DOHH2 (cell line): ENCODE results near the gene AGPAT1.

Experiments
- EZH2phosphoT487 ChIP-seq: fragments of 200-600 bp; sonication (generic); IDR thresholded peaks from 2 replicates; pipeline ENCODE4 v1.6.1; 2017; ENCODE audit warnings: borderline replicate concordance, mild to moderate bottlenecking, antibody characterized with exemption, low read length, moderate library complexity, mixed read lengths
- TF ChIP-seq, protein P1 (sequence below): fragments of 200-600 bp; sonication (generic); IDR thresholded peaks from one replicate; pipeline ENCODE4 v1.5.1; 2014; ENCODE audit warnings: antibody characterized with exemption, mild to moderate bottlenecking, low read depth, low read length; ENCODE audit not compliant: poor library complexity, severe bottlenecking

GRCh38 chr6:32120573-32121059 lies 55.3 kb downstream of the AGPAT1 start:
- TF ChIP-seq, protein P1, sequence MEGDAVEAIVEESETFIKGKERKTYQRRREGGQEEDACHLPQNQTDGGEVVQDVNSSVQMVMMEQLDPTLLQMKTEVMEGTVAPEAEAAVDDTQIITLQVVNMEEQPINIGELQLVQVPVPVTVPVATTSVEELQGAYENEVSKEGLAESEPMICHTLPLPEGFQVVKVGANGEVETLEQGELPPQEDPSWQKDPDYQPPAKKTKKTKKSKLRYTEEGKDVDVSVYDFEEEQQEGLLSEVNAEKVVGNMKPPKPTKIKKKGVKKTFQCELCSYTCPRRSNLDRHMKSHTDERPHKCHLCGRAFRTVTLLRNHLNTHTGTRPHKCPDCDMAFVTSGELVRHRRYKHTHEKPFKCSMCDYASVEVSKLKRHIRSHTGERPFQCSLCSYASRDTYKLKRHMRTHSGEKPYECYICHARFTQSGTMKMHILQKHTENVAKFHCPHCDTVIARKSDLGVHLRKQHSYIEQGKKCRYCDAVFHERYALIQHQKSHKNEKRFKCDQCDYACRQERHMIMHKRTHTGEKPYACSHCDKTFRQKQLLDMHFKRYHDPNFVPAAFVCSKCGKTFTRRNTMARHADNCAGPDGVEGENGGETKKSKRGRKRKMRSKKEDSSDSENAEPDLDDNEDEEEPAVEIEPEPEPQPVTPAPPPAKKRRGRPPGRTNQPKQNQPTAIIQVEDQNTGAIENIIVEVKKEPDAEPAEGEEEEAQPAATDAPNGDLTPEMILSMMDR: no peak
- no peak for TF ChIP-seq EZH2phosphoT487
